B cell (primary cell): ENCODE data around the gene SHLD1. TPM values are rescaled to one million over a fixed set of nuclear protein-coding genes. Genes with fewer than 3 reads are reported as not detected.

Experiments used
- ATAC-seq: fragments of 200-7000 bp; cut with Tn5 transposase; one replicate; pipeline ENCODE4 v1.10.0; 2021; ENCODE audit warnings: low read depth, mild to moderate bottlenecking, moderate number of reproducible peaks, moderate library complexity
- CTCF ChIA-PET: fragments of 350-600 bp; sonication (Branson Sonifier 250); formaldehyde crosslinking; loops from one replicate; lab custom pipeline; 2021; ENCODE audit warnings: antibody characterized with exemption, inconsistent platforms; lab: Charles Lee
- POLR2A ChIA-PET: fragments of 350-600 bp; sonication (Branson Sonifier 250); formaldehyde crosslinking; loops from one replicate; lab custom pipeline; 2021; ENCODE audit warnings: antibody characterized with exemption; lab: Charles Lee
- DNase-seq: peaks from one replicate; pipeline ENCODE4 v3.0.0; 2013
- H2AFZ ChIP-seq: 2 replicates; pipeline ENCODE4 v1.6.1; 2012; ENCODE audit warnings: mild to moderate bottlenecking, low read depth, low read length; ENCODE audit not compliant: insufficient read depth, poor library complexity, severe bottlenecking
- H3K27ac ChIP-seq, 2 donors: 1 replicate in 1 of 2; 2 replicates in 1 of 2; pipeline ENCODE4 v1.5.1; 2012 to 2013; ENCODE audit warnings: low read length in 2 of 2, mild to moderate bottlenecking in 2 of 2, moderate library complexity in 1 of 2
- H3K27me3 ChIP-seq, 4 experiments: fragments of 200-600 bp in 1 of 4; sonication (generic) in 1 of 4; replicated peaks in 1 of 4; 1 replicate in 2 of 4; 2 replicates in 2 of 4; pipeline versions ENCODE4 v1.6.1 to v1.7.0; 2013 to 2016; ENCODE audit warnings: low read length in 3 of 4, mild to moderate bottlenecking in 2 of 4, mixed read lengths in 1 of 4, moderate library complexity in 1 of 4; ENCODE audit not compliant: insufficient read depth in 4 of 4, control insufficient read depth in 3 of 4; ENCODE audit errors: control extremely low read depth in 1 of 4
- H3K36me3 ChIP-seq, 2 experiments: replicated peaks in 1 of 2; 1 replicate in 1 of 2; 2 replicates in 1 of 2; pipeline versions ENCODE4 v1.6.1 to v1.7.1; 2013; ENCODE audit warnings: low read length in 1 of 2; ENCODE audit not compliant: insufficient read depth in 2 of 2, control insufficient read depth in 1 of 2; ENCODE audit errors: control extremely low read depth in 1 of 2, extremely low read depth in 1 of 2
- H3K4me1 ChIP-seq, 2 donors: fragments of 200-600 bp in 1 of 2; sonication (generic) in 1 of 2; 1 replicate in 1 of 2; 2 replicates in 1 of 2; pipeline versions ENCODE4 v1.5.1 to v1.6.1; 2013 to 2017; ENCODE audit warnings: low read length in 2 of 2; ENCODE audit not compliant: control insufficient read depth in 2 of 2, insufficient read depth in 2 of 2
- H3K4me2 ChIP-seq: replicated peaks from 2 replicates; pipeline ENCODE3; 2012; ENCODE audit warnings: mild to moderate bottlenecking, low read depth, low read length; ENCODE audit not compliant: poor library complexity, severe bottlenecking
- H3K4me3 ChIP-seq, 5 experiments: fragments of 200-600 bp in 1 of 5; sonication (generic) in 1 of 5; 1 replicate in 3 of 5; 2 replicates in 2 of 5; pipeline versions ENCODE4 v1.5.1 to v1.7.0; 2011 to 2016; ENCODE audit warnings: low read length in 4 of 5, mild to moderate bottlenecking in 4 of 5, low read depth in 2 of 5, control low read depth in 1 of 5, moderate library complexity in 1 of 5; ENCODE audit not compliant: insufficient read depth in 1 of 5; ENCODE audit errors: control extremely low read depth in 1 of 5, extremely low read depth in 1 of 5
- H3K79me2 ChIP-seq: fragments of 200-600 bp; sonication (generic); one replicate; pipeline ENCODE4 v1.6.0; 2016; ENCODE audit warnings: low read length; ENCODE audit not compliant: control insufficient read depth, insufficient read depth
- H3K9ac ChIP-seq: fragments of 200-600 bp; sonication (generic); 2 replicates; pipeline ENCODE4 v1.6.1; 2017; ENCODE audit warnings: mild to moderate bottlenecking, low read length, moderate library complexity
- H3K9me3 ChIP-seq, 3 donors: one replicate each; pipeline versions ENCODE4 v1.6.1 to v1.7.1; 2013; ENCODE audit warnings: low read length in 2 of 3; ENCODE audit not compliant: control insufficient read depth in 2 of 3, insufficient read depth in 1 of 3; ENCODE audit errors: control extremely low read depth in 1 of 3
- H4K20me1 ChIP-seq: 2 replicates; pipeline ENCODE4 v1.6.0; 2012; ENCODE audit warnings: mild to moderate bottlenecking, low read length; ENCODE audit not compliant: insufficient read depth, control insufficient read depth, poor library complexity, severe bottlenecking
- H3K27ac Mint-ChIP-seq: one replicate; pipeline ENCODE4 v1.8.0; 2021; ENCODE audit warnings: mixed read lengths
- H3K27me3 Mint-ChIP-seq: one replicate; pipeline ENCODE4 v1.8.0; 2021; ENCODE audit warnings: mixed read lengths
- H3K4me1 Mint-ChIP-seq: one replicate; pipeline ENCODE4 v1.8.0; 2021; ENCODE audit warnings: mixed read lengths
- H3K4me3 Mint-ChIP-seq: one replicate; pipeline ENCODE4 v1.8.0; 2021; ENCODE audit warnings: mixed read lengths
- H3K9me3 Mint-ChIP-seq: one replicate; pipeline ENCODE4 v1.8.0; 2022; ENCODE audit warnings: mixed read lengths; ENCODE audit not compliant: insufficient read depth
- EZH2 ChIP-seq: IDR thresholded peaks from 2 replicates; pipeline ENCODE4 v1.6.1; 2012; ENCODE audit warnings: borderline replicate concordance, low read depth, mild to moderate bottlenecking, moderate library complexity, low read length; ENCODE audit not compliant: insufficient read depth, poor library complexity, severe bottlenecking
- WGBS: methylation state at CpG from one replicate; pipeline ENCODE4 v1.1.5; 2013; ENCODE audit warnings: missing lambda C conversion rate; ENCODE audit not compliant: insufficient coverage; 5-methylcytosine and 5-hydroxymethylcytosine counted together
- intact Hi-C: fragments of 100-400 bp; cut with micrococcal nuclease; formaldehyde crosslinking; loops from one replicate; pipeline ENCODE4 v1.10.0; 2022
- polyA plus RNA-seq: library from polyadenylated mRNA; depleted of rRNA; stranded (reverse); fragments of >200 nt; gene quantifications from 2 replicates; pipeline ENCODE4 v1.2.3, GENCODE V29; 2012
- total RNA-seq, 2 donors: library from RNA; stranded (reverse); fragments of 120-200 nt in 1 of 2; gene quantifications; 1 replicate in 1 of 2; 2 replicates in 1 of 2; pipeline versions ENCODE4 v1.2.3 to v1.2.4, GENCODE V29; 2013 to 2022
- TF ChIP-seq, protein P1 (sequence below): fragments of 200-600 bp; IDR thresholded peaks from one replicate; pipeline ENCODE4 v1.8.0; 2022; ENCODE audit warnings: antibody characterized with exemption, mild to moderate bottlenecking

The SHLD1 gene
- total and polyA plus RNA-seq, 2 donors (not counting 1 experiment from before 2014, with no cell fraction given): 15.4 to 18.5 TPM

DNA sequence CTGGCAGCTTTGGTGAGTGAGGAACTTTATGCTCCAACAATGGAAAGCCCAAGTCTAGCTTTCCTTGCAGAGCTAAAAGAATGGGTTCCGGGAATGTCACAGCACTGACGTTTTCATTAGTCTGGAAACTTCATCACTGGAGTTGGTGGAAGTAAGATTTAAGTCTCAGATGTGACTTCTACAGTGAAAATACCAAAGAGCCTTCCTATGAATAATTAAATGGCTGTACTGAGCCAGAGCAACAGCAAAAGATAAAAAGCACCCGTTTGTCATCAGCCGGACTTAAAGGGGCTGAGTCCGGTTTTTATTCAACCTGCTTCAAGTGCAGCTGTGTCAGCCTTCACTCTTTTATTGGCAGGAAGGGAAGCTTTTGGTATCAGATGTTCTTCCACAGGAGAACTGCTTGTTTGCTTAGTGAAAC is 46.5 kb upstream of the SHLD1 start:
- Histone ChIP-seq H3K36me3 (no peaks in the 10 kb centered on the region), H4K20me1 (no peaks in the 10 kb centered on the region), H3K9ac (no peak overlapping the region), H3K4me2 (no peak overlapping the region), H2AFZ (no peak overlapping the region), H3K27me3 (peaks cover 0 to 4% (median 0%) of the 10 kb centered on the region in 4 experiments), H3K27ac (no peak overlapping the region), H3K9me3 (no peaks in the 10 kb centered on the region), H3K4me3 (no peak overlapping the region), H3K79me2 (no peaks in the 10 kb centered on the region), H3K4me1 (no peaks in the 10 kb centered on the region)
- no peak overlapping the region for H3K4me3 Mint-ChIP-seq
- DNase-seq (no peak), ATAC-seq (no peak)
- no peak overlapping the region for H3K27ac Mint-ChIP-seq
- ChIA-PET POLR2A (no interaction called here), CTCF (interaction anchor here (1.0 kb wide), 1 partner anchor 136 kb away, joined by 3 read pairs; no protein-coding TSS in a partner anchor)
- no peaks in the 10 kb centered on the region for H3K9me3 Mint-ChIP-seq
- 100% methylated on average over 3 of the region's 5 CpGs for WGBS
- no peaks in the 10 kb centered on the region for H3K4me1 Mint-ChIP-seq
- H3K27me3 Mint-ChIP-seq: peaks cover 4% of the 10 kb centered on the region
- no peak for TF ChIP-seq EZH2
- TF ChIP-seq, protein P1, sequence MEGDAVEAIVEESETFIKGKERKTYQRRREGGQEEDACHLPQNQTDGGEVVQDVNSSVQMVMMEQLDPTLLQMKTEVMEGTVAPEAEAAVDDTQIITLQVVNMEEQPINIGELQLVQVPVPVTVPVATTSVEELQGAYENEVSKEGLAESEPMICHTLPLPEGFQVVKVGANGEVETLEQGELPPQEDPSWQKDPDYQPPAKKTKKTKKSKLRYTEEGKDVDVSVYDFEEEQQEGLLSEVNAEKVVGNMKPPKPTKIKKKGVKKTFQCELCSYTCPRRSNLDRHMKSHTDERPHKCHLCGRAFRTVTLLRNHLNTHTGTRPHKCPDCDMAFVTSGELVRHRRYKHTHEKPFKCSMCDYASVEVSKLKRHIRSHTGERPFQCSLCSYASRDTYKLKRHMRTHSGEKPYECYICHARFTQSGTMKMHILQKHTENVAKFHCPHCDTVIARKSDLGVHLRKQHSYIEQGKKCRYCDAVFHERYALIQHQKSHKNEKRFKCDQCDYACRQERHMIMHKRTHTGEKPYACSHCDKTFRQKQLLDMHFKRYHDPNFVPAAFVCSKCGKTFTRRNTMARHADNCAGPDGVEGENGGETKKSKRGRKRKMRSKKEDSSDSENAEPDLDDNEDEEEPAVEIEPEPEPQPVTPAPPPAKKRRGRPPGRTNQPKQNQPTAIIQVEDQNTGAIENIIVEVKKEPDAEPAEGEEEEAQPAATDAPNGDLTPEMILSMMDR: no peak
- intact Hi-C loops: no loop called here

DNA sequence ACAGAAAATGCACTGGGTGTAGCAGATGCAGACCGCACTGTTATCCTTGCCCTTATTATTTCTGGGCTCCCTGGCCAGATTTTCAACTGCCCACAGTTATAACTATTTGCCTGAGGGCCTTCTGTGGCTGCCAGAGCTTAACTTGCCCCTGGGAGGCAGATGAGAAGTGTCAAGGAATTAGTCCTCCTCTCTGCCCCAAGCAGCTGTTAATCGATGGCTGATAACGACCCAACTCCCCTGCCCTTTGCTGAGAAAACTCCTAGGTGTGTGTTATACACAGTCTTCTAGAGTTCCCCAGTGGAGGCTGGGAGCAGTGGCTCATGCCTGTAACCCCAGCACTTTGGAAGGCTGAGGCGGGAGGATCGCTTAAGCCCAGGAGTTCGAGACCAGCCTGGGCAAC is 44.4 kb upstream of the SHLD1 start:
- Mint-ChIP-seq H3K9me3 (no peaks in the 10 kb centered on the region), H3K27me3 (peaks cover 4% of the 10 kb centered on the region), H3K4me1 (no peaks in the 10 kb centered on the region), H3K4me3 (no peak overlapping the region), H3K27ac (no peak overlapping the region)
- peaks cover 0 to 4% (median 0%) of the 10 kb centered on the region in 4 experiments for H3K27me3 ChIP-seq
- H3K9ac ChIP-seq: no peak overlapping the region
- intact Hi-C loops: no loop called here
- H3K36me3 ChIP-seq: no peaks in the 10 kb centered on the region
- no peaks in the 10 kb centered on the region for H3K4me1 ChIP-seq
- no peaks in the 10 kb centered on the region for H3K79me2 ChIP-seq
- DNase-seq (no peak), ATAC-seq (no peak)
- no peak overlapping the region for H2AFZ ChIP-seq
- no peak overlapping the region for H3K4me3 ChIP-seq
- no peaks in the 10 kb centered on the region for H4K20me1 ChIP-seq
- CTCF ChIA-PET: no interaction called here
- no peaks in the 10 kb centered on the region for H3K9me3 ChIP-seq
- WGBS: 100% methylated on average over 3 of the region's 6 CpGs
- POLR2A ChIA-PET: no interaction called here
- TF ChIP-seq, protein P1: no peak
- TF ChIP-seq EZH2: no peak
- no peak overlapping the region for H3K27ac ChIP-seq
- H3K4me2 ChIP-seq: no peak overlapping the region
